OCI-LY3 (cell line): ENCODE results near the gene DACH2.
"Not testable (repeated sequence)": the region's sequence is repeated elsewhere in the genome, so short reads cannot be mapped to it uniquely, and the experiment has no call there.

ENCODE experiments used
- H2AFZ ChIP-seq: fragments of 200-600, 300-600 bp; shearing (Covaris generic); 2 replicates; pipeline ENCODE4 v1.6.0; 2014; ENCODE audit warnings: antibody characterized with exemption, low read depth, low read length
- H3K27ac ChIP-seq: fragments of 200-600, 300-600 bp; sonication (generic); 2 replicates; pipeline ENCODE4 v1.5.1; 2014; ENCODE audit warnings: mild to moderate bottlenecking, low read length, moderate library complexity, mixed read lengths
- H3K27me3 ChIP-seq: fragments of 200-600, 300-600 bp; sonication (generic); 2 replicates; pipeline ENCODE4 v1.6.1; 2014; ENCODE audit warnings: low read depth, low read length, mixed read lengths
- H3K36me3 ChIP-seq: fragments of 200-600, 300-600 bp; sonication (generic); replicated peaks from 2 replicates; pipeline ENCODE3; 2014; ENCODE audit warnings: low read depth, low read length, mixed read lengths
- H3K4me1 ChIP-seq: fragments of 300-600, 200-600 bp; sonication (generic); 2 replicates; pipeline ENCODE4 v1.6.1; 2014; ENCODE audit warnings: low read length, mixed read lengths
- H3K4me2 ChIP-seq: fragments of 200-600, 300-600 bp; sonication (generic); 2 replicates; pipeline ENCODE4 v1.6.1; 2014; ENCODE audit warnings: low read length, mixed read lengths
- H3K4me3 ChIP-seq: fragments of 300-600, 200-600 bp; sonication (generic); 2 replicates; pipeline ENCODE4 v1.5.1; 2014; ENCODE audit warnings: antibody characterized with exemption, mild to moderate bottlenecking, low read length, moderate library complexity
- H3K79me2 ChIP-seq: fragments of 300-600, 200-600 bp; shearing (Covaris generic); 2 replicates; pipeline ENCODE4 v1.6.1; 2014; ENCODE audit warnings: mild to moderate bottlenecking, low read length, mixed read lengths
- H3K9ac ChIP-seq: fragments of 300-600, 200-600 bp; shearing (Covaris generic); 2 replicates; pipeline ENCODE4 v1.6.0; 2014; ENCODE audit warnings: mild to moderate bottlenecking, low read length, moderate library complexity
- H3K9me3 ChIP-seq: fragments of 200-600, 300-600 bp; shearing (Covaris generic); 2 replicates; pipeline ENCODE4 v1.6.1; 2014; ENCODE audit warnings: low read length, mixed read lengths; ENCODE audit not compliant: insufficient read depth
- H4K20me1 ChIP-seq: fragments of 200-600, 300-600 bp; sonication (generic); 2 replicates; pipeline ENCODE4 v1.6.1; 2016; ENCODE audit warnings: low read length, mixed read lengths; ENCODE audit not compliant: insufficient read depth
- EZH2phosphoT487 ChIP-seq: fragments of 200-600 bp; shearing (Covaris generic); IDR thresholded peaks from 2 replicates; pipeline ENCODE4 v1.6.1; 2018; ENCODE audit warnings: antibody characterized with exemption, mixed run types, low read depth
- TF ChIP-seq, protein P1 (sequence below): fragments of 200-600, 300-600 bp; sonication (generic); IDR thresholded peaks from 2 replicates; pipeline ENCODE4 v1.5.1; 2014; ENCODE audit warnings: antibody characterized with exemption, low read length, low read depth

DACH2 gene

GRCh38 chrX:86171366-86171765 is 23.1 kb downstream of the DACH2 start:
- 0 out of 2 replicates have a peak overlapping the region, but pooled peaks have one; percentile 24 for H3K4me2 ChIP-seq

GRCh38 chrX:86178906-86179305 is 30.7 kb downstream of the DACH2 start:
- no peaks in the 10 kb centered on the region for H3K27me3 ChIP-seq
- no peak overlapping the region for H3K9ac ChIP-seq
- no peaks in the 10 kb centered on the region for H3K79me2 ChIP-seq
- no peak overlapping the region for H2AFZ ChIP-seq
- no peak overlapping the region for H3K4me2 ChIP-seq
- H3K9me3 ChIP-seq, result no peaks in the 10 kb centered on the region
- no peaks in the 10 kb centered on the region for H4K20me1 ChIP-seq
- no peaks in the 10 kb centered on the region for H3K4me1 ChIP-seq
- no peak overlapping the region for H3K4me3 ChIP-seq
- H3K27ac ChIP-seq, result no peak overlapping the region
- TF ChIP-seq EZH2phosphoT487, result no peak
- TF ChIP-seq, protein P1, sequence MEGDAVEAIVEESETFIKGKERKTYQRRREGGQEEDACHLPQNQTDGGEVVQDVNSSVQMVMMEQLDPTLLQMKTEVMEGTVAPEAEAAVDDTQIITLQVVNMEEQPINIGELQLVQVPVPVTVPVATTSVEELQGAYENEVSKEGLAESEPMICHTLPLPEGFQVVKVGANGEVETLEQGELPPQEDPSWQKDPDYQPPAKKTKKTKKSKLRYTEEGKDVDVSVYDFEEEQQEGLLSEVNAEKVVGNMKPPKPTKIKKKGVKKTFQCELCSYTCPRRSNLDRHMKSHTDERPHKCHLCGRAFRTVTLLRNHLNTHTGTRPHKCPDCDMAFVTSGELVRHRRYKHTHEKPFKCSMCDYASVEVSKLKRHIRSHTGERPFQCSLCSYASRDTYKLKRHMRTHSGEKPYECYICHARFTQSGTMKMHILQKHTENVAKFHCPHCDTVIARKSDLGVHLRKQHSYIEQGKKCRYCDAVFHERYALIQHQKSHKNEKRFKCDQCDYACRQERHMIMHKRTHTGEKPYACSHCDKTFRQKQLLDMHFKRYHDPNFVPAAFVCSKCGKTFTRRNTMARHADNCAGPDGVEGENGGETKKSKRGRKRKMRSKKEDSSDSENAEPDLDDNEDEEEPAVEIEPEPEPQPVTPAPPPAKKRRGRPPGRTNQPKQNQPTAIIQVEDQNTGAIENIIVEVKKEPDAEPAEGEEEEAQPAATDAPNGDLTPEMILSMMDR, result no peak
- H3K36me3 ChIP-seq, result no peaks in the 10 kb centered on the region

More at GRCh38 chrX:86171366-86171765, 23.1 kb downstream of the DACH2 start:
- no peak for TF ChIP-seq EZH2phosphoT487
- TF ChIP-seq, protein P1, result peak; percentile 43
- H3K36me3 ChIP-seq, result no peaks in the 10 kb centered on the region
- H3K27ac ChIP-seq, result no peak overlapping the region
- no peaks in the 10 kb centered on the region for H4K20me1 ChIP-seq
- H3K9ac ChIP-seq, result no peak overlapping the region
- H3K4me3 ChIP-seq, result no peak overlapping the region
- H3K27me3 ChIP-seq, result no peaks in the 10 kb centered on the region
- no peaks in the 10 kb centered on the region for H3K79me2 ChIP-seq
- no peak overlapping the region for H2AFZ ChIP-seq
- H3K9me3 ChIP-seq, result no peaks in the 10 kb centered on the region
- H3K4me1 ChIP-seq, result no peaks in the 10 kb centered on the region

DNA sequence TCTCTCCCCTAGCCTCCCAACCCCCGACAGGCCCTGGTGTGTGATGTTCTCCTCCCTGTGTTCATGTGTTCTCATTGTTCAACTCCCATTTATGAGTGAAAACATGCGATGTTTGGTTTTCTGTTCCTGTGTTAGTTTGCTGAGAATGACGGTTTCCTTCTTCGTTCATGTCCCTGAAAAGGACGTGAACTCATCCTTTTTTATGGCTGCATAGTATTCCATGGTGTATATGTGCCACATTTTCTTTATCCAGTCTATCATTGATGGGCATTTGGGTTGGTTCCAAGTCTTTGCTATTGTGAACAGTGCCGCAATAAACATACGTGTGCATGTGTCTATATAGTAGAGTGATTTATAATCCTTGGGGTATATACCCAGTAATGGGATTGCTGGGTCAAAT is 33.1 kb downstream of the DACH2 start:
- not testable (repeated sequence) for H3K4me1 ChIP-seq, H3K27ac ChIP-seq, H3K4me3 ChIP-seq, H3K27me3 ChIP-seq, H3K36me3 ChIP-seq, H3K9me3 ChIP-seq, H3K4me2 ChIP-seq, H4K20me1 ChIP-seq, H3K9ac ChIP-seq, H3K79me2 ChIP-seq, H2AFZ ChIP-seq

DNA sequence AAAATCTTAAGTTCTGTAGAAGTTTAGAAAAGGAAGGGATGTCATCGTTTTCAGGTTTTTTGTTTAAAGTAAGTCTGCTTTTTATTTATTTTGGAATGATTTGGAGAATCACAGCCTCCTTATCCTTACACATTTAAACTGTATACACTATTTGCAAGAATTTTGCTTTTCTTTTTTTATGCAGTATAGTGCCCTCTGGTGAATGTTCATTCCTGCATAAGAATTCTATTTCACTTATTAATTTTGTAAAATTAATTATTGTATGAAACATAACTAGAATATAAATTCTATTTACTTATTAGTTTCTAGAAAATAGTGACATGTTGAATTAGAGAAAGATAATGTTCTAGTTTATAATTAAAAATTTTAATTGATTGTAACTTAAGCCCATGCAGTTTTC is 44.6 kb downstream of the DACH2 start:
- no peaks in the 10 kb centered on the region for H4K20me1 ChIP-seq
- TF ChIP-seq, protein P1, result no peak
- no peak for TF ChIP-seq EZH2phosphoT487
- H3K27me3 ChIP-seq, result no peaks in the 10 kb centered on the region
- H3K9ac ChIP-seq, result no peak overlapping the region
- H2AFZ ChIP-seq, result no peak overlapping the region
- H3K79me2 ChIP-seq, result no peaks in the 10 kb centered on the region
- H3K36me3 ChIP-seq, result no peaks in the 10 kb centered on the region
- no peak overlapping the region for H3K4me2 ChIP-seq
- no peak overlapping the region for H3K27ac ChIP-seq
- H3K4me3 ChIP-seq, result no peak overlapping the region
- H3K4me1 ChIP-seq, result no peaks in the 10 kb centered on the region
- no peaks in the 10 kb centered on the region for H3K9me3 ChIP-seq

GRCh38 chrX:86194758-86195157 is 46.5 kb downstream of the DACH2 start:
- H3K4me2 ChIP-seq, result no peak overlapping the region
- H3K9ac ChIP-seq, result no peak overlapping the region
- H3K4me1 ChIP-seq, result no peaks in the 10 kb centered on the region
- H3K4me3 ChIP-seq, result no peak overlapping the region
- H3K79me2 ChIP-seq, result no peaks in the 10 kb centered on the region
- H3K27ac ChIP-seq, result no peak overlapping the region
- H3K36me3 ChIP-seq, result no peaks in the 10 kb centered on the region
- no peaks in the 10 kb centered on the region for H3K27me3 ChIP-seq
- H3K9me3 ChIP-seq, result no peaks in the 10 kb centered on the region
- H2AFZ ChIP-seq, result no peak overlapping the region
- H4K20me1 ChIP-seq, result no peaks in the 10 kb centered on the region
- no peak for TF ChIP-seq EZH2phosphoT487
- TF ChIP-seq, protein P1, result no peak
